Type B pancreatic cell (in vitro differentiated cells): ENCODE data around the gene SERINC5. TPM values are rescaled to one million over a fixed set of nuclear protein-coding genes. Genes with fewer than 3 reads are reported as not detected.

Source experiments
- DNase-seq: peaks from one replicate; pipeline ENCODE4 v3.0.0; 2021; ENCODE audit warnings: mixed read lengths; ENCODE audit not compliant: unreplicated experiment; ENCODE audit errors: extremely low spot score
- H3K27ac Mint-ChIP-seq: 2 replicates; pipeline ENCODE4 v1.8.0; 2021; ENCODE audit warnings: mild to moderate bottlenecking, mixed read lengths
- H3K27me3 Mint-ChIP-seq: 2 replicates; pipeline ENCODE4 v1.8.0; 2021; ENCODE audit warnings: mixed read lengths
- H3K36me3 Mint-ChIP-seq: 2 replicates; pipeline ENCODE4 v1.8.0; 2021; ENCODE audit warnings: mixed read lengths
- H3K4me1 Mint-ChIP-seq: one replicate; pipeline ENCODE4 v1.8.0; 2021; ENCODE audit warnings: mixed read lengths; ENCODE audit not compliant: unreplicated experiment
- H3K4me3 Mint-ChIP-seq: 2 replicates; pipeline ENCODE4 v1.8.0; 2021; ENCODE audit warnings: mild to moderate bottlenecking, mixed read lengths
- H3K9me3 Mint-ChIP-seq: 2 replicates; pipeline ENCODE4 v1.8.0; 2021; ENCODE audit warnings: mixed read lengths
- total RNA-seq: library from RNA; stranded (reverse); gene quantifications from 2 replicates; pipeline ENCODE4 v1.2.1, GENCODE V29; 2021; ENCODE audit warnings: low replicate concordance
- TF ChIP-seq, protein P1 (sequence below): fragments of 200-600 bp; sonication (generic); conservative IDR thresholded peaks from 2 replicates; pipeline ENCODE4 v1.5.0; 2021; ENCODE audit warnings: antibody characterized with exemption, mild to moderate bottlenecking

Gene SERINC5
- total RNA-seq, 1 donor from 2014 or later, result 59.0 TPM

DNA sequence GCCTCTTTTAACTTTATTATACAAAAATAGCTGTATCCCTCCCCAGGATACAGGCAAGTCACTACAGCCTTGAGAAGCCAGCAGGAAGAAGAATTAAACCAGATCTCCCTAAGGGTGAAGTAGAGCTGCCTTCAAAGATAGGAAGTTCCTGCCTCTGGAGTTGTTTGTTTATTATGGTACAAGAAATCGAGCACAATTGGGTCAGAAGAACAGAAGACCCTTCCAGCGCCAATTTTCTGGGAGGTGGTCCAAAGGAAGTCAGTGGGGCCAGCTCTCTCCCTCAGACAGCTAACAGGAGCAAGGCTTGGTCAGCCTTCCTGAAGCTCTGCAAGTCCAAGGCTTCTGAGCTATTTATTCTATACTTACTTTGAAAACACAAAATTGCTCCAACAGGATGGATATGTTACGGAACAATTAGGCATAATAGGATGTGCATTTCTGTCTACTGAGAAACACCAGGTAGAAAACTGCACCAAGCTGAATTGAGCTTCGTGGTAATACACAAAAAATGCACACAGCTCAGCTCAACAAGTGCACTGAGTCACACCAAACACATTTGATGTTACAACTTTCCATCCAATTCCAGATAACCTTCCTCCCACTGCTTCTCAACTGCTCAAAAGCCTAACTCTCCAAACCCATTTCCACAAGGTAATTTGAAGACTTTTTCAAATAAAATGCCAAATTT, 16.0 kb downstream of the SERINC5 start:
- TF ChIP-seq, protein P1, sequence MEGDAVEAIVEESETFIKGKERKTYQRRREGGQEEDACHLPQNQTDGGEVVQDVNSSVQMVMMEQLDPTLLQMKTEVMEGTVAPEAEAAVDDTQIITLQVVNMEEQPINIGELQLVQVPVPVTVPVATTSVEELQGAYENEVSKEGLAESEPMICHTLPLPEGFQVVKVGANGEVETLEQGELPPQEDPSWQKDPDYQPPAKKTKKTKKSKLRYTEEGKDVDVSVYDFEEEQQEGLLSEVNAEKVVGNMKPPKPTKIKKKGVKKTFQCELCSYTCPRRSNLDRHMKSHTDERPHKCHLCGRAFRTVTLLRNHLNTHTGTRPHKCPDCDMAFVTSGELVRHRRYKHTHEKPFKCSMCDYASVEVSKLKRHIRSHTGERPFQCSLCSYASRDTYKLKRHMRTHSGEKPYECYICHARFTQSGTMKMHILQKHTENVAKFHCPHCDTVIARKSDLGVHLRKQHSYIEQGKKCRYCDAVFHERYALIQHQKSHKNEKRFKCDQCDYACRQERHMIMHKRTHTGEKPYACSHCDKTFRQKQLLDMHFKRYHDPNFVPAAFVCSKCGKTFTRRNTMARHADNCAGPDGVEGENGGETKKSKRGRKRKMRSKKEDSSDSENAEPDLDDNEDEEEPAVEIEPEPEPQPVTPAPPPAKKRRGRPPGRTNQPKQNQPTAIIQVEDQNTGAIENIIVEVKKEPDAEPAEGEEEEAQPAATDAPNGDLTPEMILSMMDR, result no peak
- no peak overlapping the region for H3K27ac Mint-ChIP-seq
- peaks cover 18% of the 10 kb centered on the region for H3K36me3 Mint-ChIP-seq
- H3K27me3 Mint-ChIP-seq, result no peaks in the 10 kb centered on the region
- DNase-seq, result no peak
- H3K4me1 Mint-ChIP-seq, result peaks cover 16% of the 10 kb centered on the region
- peaks cover 5% of the 10 kb centered on the region for H3K9me3 Mint-ChIP-seq
- H3K4me3 Mint-ChIP-seq, result no peak overlapping the region

DNA sequence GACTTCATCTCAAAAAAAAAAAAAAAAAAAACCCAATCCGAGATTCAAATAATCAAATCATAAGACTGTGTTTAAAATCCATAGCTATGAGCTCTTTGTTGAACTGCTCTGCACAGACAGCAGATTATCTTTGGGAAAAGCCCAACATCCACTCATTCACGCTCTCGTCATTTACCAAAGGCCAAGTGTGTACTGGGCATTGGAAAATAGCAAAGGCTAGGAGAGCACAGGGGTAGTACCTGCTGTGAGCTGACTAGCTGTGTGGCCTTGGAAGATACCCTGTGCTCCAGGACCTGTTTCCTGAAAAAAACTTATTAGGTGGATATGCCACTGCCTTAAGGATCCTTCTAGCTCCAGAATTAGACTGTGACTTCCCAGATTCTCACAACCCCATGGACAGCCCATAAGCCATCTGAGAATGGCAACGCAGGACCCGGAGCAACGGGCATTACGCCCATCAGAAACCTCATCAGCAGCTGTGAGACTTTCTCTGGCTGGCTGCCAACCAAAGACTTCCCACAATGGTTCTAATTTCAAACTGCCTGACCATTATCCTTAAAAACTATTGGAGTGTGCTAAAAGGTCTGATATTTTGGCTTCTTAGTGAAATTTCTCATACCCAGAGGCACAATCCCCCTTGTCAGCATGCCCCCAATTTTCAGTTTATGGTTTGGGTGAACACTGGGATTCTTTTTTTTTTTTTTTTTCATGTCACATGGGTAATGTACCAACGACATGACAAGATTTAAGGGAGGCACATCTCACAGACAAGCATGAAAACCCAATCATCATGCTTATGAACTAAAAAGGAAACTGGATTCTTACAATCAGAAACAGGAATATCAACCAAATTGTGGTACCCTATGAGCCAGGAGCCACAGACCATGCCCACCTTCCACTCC, 16.8 kb downstream of the SERINC5 start:
- H3K9me3 Mint-ChIP-seq, result peaks cover 4% of the 10 kb centered on the region
- H3K27ac Mint-ChIP-seq, result no peak overlapping the region
- H3K4me3 Mint-ChIP-seq, result no peak overlapping the region
- no peak for DNase-seq
- no peaks in the 10 kb centered on the region for H3K27me3 Mint-ChIP-seq
- peaks cover 14% of the 10 kb centered on the region for H3K4me1 Mint-ChIP-seq
- H3K36me3 Mint-ChIP-seq, result peaks cover 16% of the 10 kb centered on the region
- TF ChIP-seq, protein P1, result no peak

GRCh38 chr5:80238097-80238496, 17.8 kb downstream of the SERINC5 start:
- Mint-ChIP-seq H3K27me3 (no peaks in the 10 kb centered on the region), H3K36me3 (peaks cover 13% of the 10 kb centered on the region), H3K4me3 (no peak overlapping the region), H3K9me3 (peaks cover 4% of the 10 kb centered on the region), H3K4me1 (peaks cover 14% of the 10 kb centered on the region), H3K27ac (peak overlapping the region; percentile 35)
- TF ChIP-seq, protein P1, result no peak
- DNase-seq, result no peak

- TF ChIP-seq, protein P1, result no peak
- Mint-ChIP-seq H3K36me3 (peaks cover 10% of the 10 kb centered on the region), H3K4me3 (no peak overlapping the region), H3K9me3 (peaks cover 4% of the 10 kb centered on the region), H3K27me3 (no peaks in the 10 kb centered on the region), H3K4me1 (peaks cover 14% of the 10 kb centered on the region), H3K27ac (no peak overlapping the region)
- DNase-seq, result no peak
Observed at GRCh38 chr5:80237243-80237642, 18.6 kb downstream of the SERINC5 start.

- Mint-ChIP-seq H3K4me3 (no peak overlapping the region), H3K9me3 (no peaks in the 10 kb centered on the region), H3K4me1 (peaks cover 20% of the 10 kb centered on the region), H3K27ac (no peak overlapping the region), H3K27me3 (no peaks in the 10 kb centered on the region), H3K36me3 (no peaks in the 10 kb centered on the region)
- DNase-seq, result no peak
- TF ChIP-seq, protein P1, result no peak
Observed at GRCh38 chr5:80234116-80234948, 21.5 kb downstream of the SERINC5 start.
